ENCODE measurements around the gene ACTG1.

Gene ACTG1

DNA sequence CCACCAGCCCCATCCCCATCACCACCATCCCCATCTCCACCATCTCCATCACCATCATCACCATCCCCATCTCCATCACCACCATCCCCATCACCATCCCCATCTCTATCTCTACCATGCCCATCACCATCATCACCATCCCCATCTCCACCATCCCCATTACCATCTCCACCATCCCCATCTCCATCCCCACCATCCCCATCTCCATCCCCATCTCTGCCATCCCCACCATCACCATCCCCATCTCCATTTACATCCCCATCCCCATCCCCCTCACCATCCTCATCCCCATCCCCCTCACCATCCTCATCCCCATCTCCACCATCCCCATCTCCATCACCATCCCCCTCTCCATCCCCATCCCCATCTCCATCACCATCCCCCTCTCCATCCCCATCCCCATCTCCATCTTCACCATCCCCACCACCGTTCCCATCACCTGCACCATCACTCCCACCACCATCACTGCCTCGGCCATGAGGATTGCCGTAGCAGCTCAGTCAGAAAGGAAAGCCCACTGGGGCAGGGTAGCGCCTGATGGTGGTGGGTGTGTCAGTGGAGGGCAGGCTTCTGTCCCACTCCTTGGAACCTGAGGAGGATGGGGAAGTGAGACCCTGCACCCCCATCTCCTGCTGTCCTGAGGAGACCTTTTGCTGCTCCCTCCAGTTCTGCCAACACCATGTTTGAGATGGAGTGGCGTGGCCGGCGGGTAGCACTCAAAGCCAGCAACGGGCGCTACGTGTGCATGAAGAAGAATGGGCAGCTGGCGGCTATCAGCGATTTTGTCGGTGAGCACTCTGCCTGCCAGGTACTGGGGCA, 23.1 kb upstream of the ACTG1 start:
- Histone ChIP-seq H3K9me3 (no peaks in the 10 kb centered on the region), H3K4me1 (peaks cover 0 to 20% (median 10%) of the 10 kb centered on the region in 4 donors), H3K36me3 (peaks cover 8 to 31% (median 25%) of the 10 kb centered on the region in 3 donors), H3K4me3 (no peak overlapping the region), H3K27ac (no peak overlapping the region), H3K27me3 (peaks cover 0 to 15% of the 10 kb centered on the region in 2 donors)
- no peak for DNase-seq
- intact Hi-C loops (cut with DNase I; ENCODE audit: low total_unique reads) = no loop called here
- TF ChIP-seq, protein P1, sequence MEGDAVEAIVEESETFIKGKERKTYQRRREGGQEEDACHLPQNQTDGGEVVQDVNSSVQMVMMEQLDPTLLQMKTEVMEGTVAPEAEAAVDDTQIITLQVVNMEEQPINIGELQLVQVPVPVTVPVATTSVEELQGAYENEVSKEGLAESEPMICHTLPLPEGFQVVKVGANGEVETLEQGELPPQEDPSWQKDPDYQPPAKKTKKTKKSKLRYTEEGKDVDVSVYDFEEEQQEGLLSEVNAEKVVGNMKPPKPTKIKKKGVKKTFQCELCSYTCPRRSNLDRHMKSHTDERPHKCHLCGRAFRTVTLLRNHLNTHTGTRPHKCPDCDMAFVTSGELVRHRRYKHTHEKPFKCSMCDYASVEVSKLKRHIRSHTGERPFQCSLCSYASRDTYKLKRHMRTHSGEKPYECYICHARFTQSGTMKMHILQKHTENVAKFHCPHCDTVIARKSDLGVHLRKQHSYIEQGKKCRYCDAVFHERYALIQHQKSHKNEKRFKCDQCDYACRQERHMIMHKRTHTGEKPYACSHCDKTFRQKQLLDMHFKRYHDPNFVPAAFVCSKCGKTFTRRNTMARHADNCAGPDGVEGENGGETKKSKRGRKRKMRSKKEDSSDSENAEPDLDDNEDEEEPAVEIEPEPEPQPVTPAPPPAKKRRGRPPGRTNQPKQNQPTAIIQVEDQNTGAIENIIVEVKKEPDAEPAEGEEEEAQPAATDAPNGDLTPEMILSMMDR (IDR thresholded peaks at IDR 0.05) = no peak

DNA sequence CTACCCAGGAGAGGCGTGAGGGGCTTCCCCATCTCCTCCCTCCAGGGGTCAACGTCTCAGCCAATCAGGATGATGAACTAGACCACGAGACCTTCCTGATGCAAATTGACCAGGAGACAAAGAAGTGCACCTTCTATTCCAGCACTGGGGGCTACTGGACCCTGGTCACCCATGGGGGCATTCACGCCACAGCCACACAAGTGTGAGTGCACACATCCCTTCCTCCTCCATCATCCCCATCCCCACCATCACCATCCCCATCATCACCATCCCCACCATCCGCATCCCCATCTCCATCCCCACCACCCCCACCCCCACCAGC, 22.4 kb upstream of the ACTG1 start:
- H3K4me3 ChIP-seq = no peak overlapping the region
- peaks cover 3 to 23% (median 18%) of the 10 kb centered on the region in 3 donors for H3K36me3 ChIP-seq
- no peaks in the 10 kb centered on the region for H3K9me3 ChIP-seq
- TF ChIP-seq, protein P1 (IDR thresholded peaks at IDR 0.05) = no peak
- H3K4me1 ChIP-seq = peaks cover 0 to 20% (median 10%) of the 10 kb centered on the region in 4 donors
- intact Hi-C loops (cut with DNase I; ENCODE audit: low total_unique reads) = no loop called here
- no peak overlapping the region for H3K27ac ChIP-seq
- H3K27me3 ChIP-seq = peaks cover 0 to 15% of the 10 kb centered on the region in 2 donors
- DNase-seq = no peak

DNA sequence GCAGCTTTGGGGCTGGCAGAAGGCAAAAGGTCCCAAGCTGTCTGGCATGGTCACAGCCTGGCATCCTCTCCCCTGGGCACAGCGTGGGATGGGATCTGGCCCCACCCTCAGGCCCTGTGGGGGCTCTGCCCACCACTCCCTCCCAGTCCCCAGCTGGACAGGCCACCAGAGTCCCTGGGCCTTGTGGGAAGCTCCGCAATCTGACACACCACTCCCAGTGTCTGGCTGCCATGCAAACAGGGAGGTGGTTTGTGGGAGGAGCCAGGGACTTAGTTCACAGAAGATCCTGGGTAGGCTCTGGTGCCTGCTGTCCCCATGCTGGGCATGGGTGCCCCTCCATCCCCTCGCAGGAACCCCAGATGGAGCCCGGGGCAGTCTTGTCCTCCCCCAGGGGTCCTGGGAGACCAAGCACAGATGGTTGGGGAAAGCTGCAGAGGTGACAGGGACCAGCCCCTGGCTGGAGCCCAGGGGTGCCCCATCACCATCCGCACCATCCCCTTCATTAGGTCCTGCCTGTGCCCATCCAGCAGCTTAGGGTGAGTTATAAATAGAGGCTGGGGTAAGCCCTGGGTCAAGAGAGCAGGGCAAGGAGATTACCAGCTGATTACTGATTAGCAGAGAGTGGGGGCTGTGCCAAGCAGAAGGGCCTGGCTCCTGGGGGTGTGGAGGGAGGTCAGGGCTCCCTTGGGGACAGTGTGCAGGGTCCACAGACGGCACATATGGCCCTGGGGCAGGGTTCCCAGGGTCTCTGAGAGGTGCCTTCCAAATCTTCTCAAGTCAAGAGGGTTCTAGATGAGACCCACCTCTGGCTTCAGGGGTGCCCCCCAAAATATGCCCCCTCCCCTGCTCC, 21.8 kb upstream of the ACTG1 start:
- Histone ChIP-seq H3K27me3 (peaks cover 0 to 15% of the 10 kb centered on the region in 2 donors), H3K27ac (no peak overlapping the region), H3K4me1 (peaks cover 0 to 20% (median 10%) of the 10 kb centered on the region in 4 donors), H3K4me3 (no peak overlapping the region), H3K36me3 (peaks cover 0 to 18% (median 12%) of the 10 kb centered on the region in 3 donors), H3K9me3 (no peaks in the 10 kb centered on the region)
- intact Hi-C loops (cut with DNase I; ENCODE audit: low total_unique reads) = no loop called here
- TF ChIP-seq, protein P1 (IDR thresholded peaks at IDR 0.05) = no peak
- DNase-seq = no peak

DNA sequence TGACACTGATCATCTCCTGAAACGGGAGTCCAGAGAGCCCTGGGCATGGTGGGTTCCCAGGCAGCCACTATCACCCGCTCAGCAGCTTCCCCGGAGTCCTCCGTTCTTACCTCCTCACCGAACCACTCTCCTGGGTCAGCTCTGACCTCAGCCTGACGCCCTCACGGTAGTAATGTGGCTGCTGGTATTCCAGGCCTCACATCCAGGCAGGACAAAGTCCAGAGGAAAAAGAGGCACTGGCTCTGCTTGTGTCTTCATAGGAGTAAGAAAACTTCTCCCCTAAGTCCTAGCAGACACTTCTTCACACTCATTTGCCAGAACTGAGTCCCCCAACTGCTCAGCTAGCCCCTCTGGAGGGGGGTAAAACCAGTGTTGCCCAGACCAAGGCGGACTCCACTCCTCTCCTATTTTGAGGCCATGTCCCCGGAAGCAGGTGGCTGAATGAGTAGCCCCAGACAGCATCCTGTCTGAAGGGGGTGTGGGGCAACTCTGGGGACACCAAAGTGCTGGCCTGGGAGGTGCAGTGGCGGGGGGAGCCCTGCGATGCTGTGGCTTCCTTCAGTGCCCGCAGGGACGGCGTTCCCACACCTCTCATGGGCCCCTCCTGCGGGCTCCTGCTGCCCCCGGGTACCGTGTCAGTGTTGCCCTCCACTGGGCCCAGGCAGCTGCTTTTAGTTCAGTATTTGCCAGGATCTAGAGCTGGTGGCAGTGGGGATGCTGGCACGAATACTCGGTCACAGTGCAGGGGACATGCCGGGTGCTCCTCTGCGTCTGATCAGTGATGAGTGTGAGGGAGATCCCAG, 20.9 kb upstream of the ACTG1 start:
- H3K9me3 ChIP-seq = no peaks in the 10 kb centered on the region
- peaks cover 0 to 22% (median 10%) of the 10 kb centered on the region in 4 donors for H3K4me1 ChIP-seq
- no peak overlapping the region for H3K4me3 ChIP-seq
- no peak for DNase-seq
- intact Hi-C loops (cut with DNase I; ENCODE audit: low total_unique reads) = no loop called here
- TF ChIP-seq, protein P1 (IDR thresholded peaks at IDR 0.05) = no peak
- peaks cover 0 to 15% of the 10 kb centered on the region in 2 donors for H3K27me3 ChIP-seq
- no peak overlapping the region for H3K27ac ChIP-seq
- H3K36me3 ChIP-seq = peaks cover 0 to 9% (median 4%) of the 10 kb centered on the region in 3 donors

Measured in tibial artery (tissue), 4 donors.